Stimulated activated CD4-positive, alpha-beta T cell treated with anti-CD3 and anti-CD28 coated beads, Interleukin-4, amount 100 ng/mL, for 24 hours (primary cell): ENCODE measurements around the gene BACH2.
A peak's percentile ranks its signal among the peaks of the same experiment; 100 is the strongest.

Source experiments
- DNase-seq: peaks from one replicate; pipeline ENCODE4 v3.0.0-alpha.2; 2020

BACH2 gene

GRCh38 chr6:90274451-90275030, 22.1 kb downstream of the BACH2 start:
- DNase-seq = peak; percentile 93

- no peak for DNase-seq
These were observed 22.8 kb downstream of the BACH2 start for GRCh38 chr6:90273863-90274262.

GRCh38 chr6:90272895-90273294, 23.7 kb downstream of the BACH2 start:
- DNase-seq = no peak

GRCh38 chr6:90271831-90272230, 24.8 kb downstream of the BACH2 start:
- no peak for DNase-seq

GRCh38 chr6:90269334-90269733, 27.3 kb downstream of the BACH2 start:
- no peak for DNase-seq

GRCh38 chr6:90268178-90268577, 28.5 kb downstream of the BACH2 start:
- no peak for DNase-seq

- no peak for DNase-seq
These were observed 29.6 kb downstream of the BACH2 start for GRCh38 chr6:90266905-90267621.

- no peak for DNase-seq
These were observed 32.1 kb downstream of the BACH2 start for GRCh38 chr6:90264561-90264960.

GRCh38 chr6:90263633-90264032, 33.0 kb downstream of the BACH2 start:
- DNase-seq = no peak

- no peak for DNase-seq
These were observed 34.8 kb downstream of the BACH2 start for GRCh38 chr6:90261801-90262200.

- DNase-seq = no peak
These were observed 39.2 kb downstream of the BACH2 start for GRCh38 chr6:90257486-90257738.

- DNase-seq = no peak
These were observed 39.8 kb downstream of the BACH2 start for GRCh38 chr6:90256698-90257485.

- DNase-seq = no peak
These were observed 43.0 kb downstream of the BACH2 start for GRCh38 chr6:90253631-90254030.

GRCh38 chr6:90251295-90251992, 45.2 kb downstream of the BACH2 start:
- DNase-seq = no peak

- no peak for DNase-seq
These were observed 46.2 kb downstream of the BACH2 start for GRCh38 chr6:90250405-90250804.

GRCh38 chr6:90249458-90249857, 47.2 kb downstream of the BACH2 start:
- peak; percentile 62 for DNase-seq

GRCh38 chr6:90249034-90249433, 47.6 kb downstream of the BACH2 start:
- peak; percentile 67 for DNase-seq

- no peak for DNase-seq
These were observed 49.4 kb downstream of the BACH2 start for GRCh38 chr6:90247262-90247661.

GRCh38 chr6:90241229-90241880, 55.3 kb downstream of the BACH2 start:
- DNase-seq = no peak

- no peak for DNase-seq
These were observed 58.0 kb downstream of the BACH2 start for GRCh38 chr6:90238496-90239266.

- DNase-seq = no peak
These were observed 59.2 kb downstream of the BACH2 start for GRCh38 chr6:90237350-90237990.

- DNase-seq = peak; percentile 77
These were observed 62.6 kb downstream of the BACH2 start for GRCh38 chr6:90233994-90234393.
